Measurements from ENCODE around the gene KPRP.

KPRP gene

GRCh38 chr1:152757747-152758146 is at the start of gene KPRP:
KPRP (plus strand) TSS chr1:152758025; CDS start chr1:152759589, 1,564 bp downstream.
- DNase-seq (ENCODE audit: low spot score) = no peak

- DNase-seq (ENCODE audit: low spot score) = no peak
Measured at GRCh38 chr1:152718238-152718637, 39.6 kb upstream of the KPRP start.

GRCh38 chr1:152725261-152725660 is 32.6 kb upstream of the KPRP start:
- DNase-seq (ENCODE audit: low spot score) = no peak

GRCh38 chr1:152728986-152729385 is 28.8 kb upstream of the KPRP start:
- no peak for DNase-seq (ENCODE audit: low spot score)

- no peak for DNase-seq (ENCODE audit: low spot score)
Measured at GRCh38 chr1:152735648-152736047, 22.2 kb upstream of the KPRP start.

- no peak for DNase-seq (ENCODE audit: low spot score)
Measured at GRCh38 chr1:152737997-152738396, 19.8 kb upstream of the KPRP start.

GRCh38 chr1:152739841-152740240 is 18.0 kb upstream of the KPRP start:
- DNase-seq (ENCODE audit: low spot score) = no peak

- DNase-seq (ENCODE audit: low spot score) = no peak
Measured at GRCh38 chr1:152741656-152742055, 16.2 kb upstream of the KPRP start.

GRCh38 chr1:152743371-152744145 is 14.3 kb upstream of the KPRP start:
- no peak for DNase-seq (ENCODE audit: low spot score)

GRCh38 chr1:152745289-152745704 is 12.5 kb upstream of the KPRP start:
- no peak for DNase-seq (ENCODE audit: low spot score)

GRCh38 chr1:152745765-152746444 is 11.9 kb upstream of the KPRP start:
- no peak for DNase-seq (ENCODE audit: low spot score)

- DNase-seq (ENCODE audit: low spot score) = no peak
Measured at GRCh38 chr1:152747831-152748230, 10.0 kb upstream of the KPRP start.

- no peak for DNase-seq (ENCODE audit: low spot score)
Measured at GRCh38 chr1:152752225-152752624, 5.6 kb upstream of the KPRP start.

- DNase-seq (ENCODE audit: low spot score) = no peak
Measured at GRCh38 chr1:152753586-152753985, 4.2 kb upstream of the KPRP start.

- no peak for DNase-seq (ENCODE audit: low spot score)
Measured at GRCh38 chr1:152756872-152757271, 953 bp upstream of the KPRP start.

- no peak for DNase-seq (ENCODE audit: low spot score)
Measured at GRCh38 chr1:152758636-152759035, 811 bp downstream of the KPRP start.

GRCh38 chr1:152759453-152760173 is 1.8 kb downstream of the KPRP start:
- no peak for DNase-seq (ENCODE audit: low spot score)

GRCh38 chr1:152760551-152761190 is 2.8 kb downstream of the KPRP start:
- no peak for DNase-seq (ENCODE audit: low spot score)

- no peak for DNase-seq (ENCODE audit: low spot score)
Measured at GRCh38 chr1:152761609-152762213, 3.9 kb downstream of the KPRP start.

- DNase-seq (ENCODE audit: low spot score) = no peak
Measured at GRCh38 chr1:152768847-152769533, 11.2 kb downstream of the KPRP start.

- DNase-seq (ENCODE audit: low spot score) = no peak
Measured at GRCh38 chr1:152770411-152770810, 12.6 kb downstream of the KPRP start.

Data from CD4-positive, alpha-beta T cell treated with Interleukin-2 at 100 ng/mL for 4 hours (primary cell).